HG03457 (cell line): ENCODE measurements around the gene PHETA1.
A peak's percentile ranks its signal among the peaks of the same experiment; 100 is the strongest.
"Not testable (repeated sequence)": the region's sequence is repeated elsewhere in the genome, so short reads cannot be mapped to it uniquely, and the experiment has no call there.

Source experiments
- ATAC-seq: cut with Tn5 transposase; IDR thresholded peaks from one replicate; pipeline ENCODE4 v1.9.1; 2021; ENCODE audit warnings: moderate number of reproducible peaks; ENCODE audit not compliant: unreplicated experiment

The PHETA1 gene

DNA sequence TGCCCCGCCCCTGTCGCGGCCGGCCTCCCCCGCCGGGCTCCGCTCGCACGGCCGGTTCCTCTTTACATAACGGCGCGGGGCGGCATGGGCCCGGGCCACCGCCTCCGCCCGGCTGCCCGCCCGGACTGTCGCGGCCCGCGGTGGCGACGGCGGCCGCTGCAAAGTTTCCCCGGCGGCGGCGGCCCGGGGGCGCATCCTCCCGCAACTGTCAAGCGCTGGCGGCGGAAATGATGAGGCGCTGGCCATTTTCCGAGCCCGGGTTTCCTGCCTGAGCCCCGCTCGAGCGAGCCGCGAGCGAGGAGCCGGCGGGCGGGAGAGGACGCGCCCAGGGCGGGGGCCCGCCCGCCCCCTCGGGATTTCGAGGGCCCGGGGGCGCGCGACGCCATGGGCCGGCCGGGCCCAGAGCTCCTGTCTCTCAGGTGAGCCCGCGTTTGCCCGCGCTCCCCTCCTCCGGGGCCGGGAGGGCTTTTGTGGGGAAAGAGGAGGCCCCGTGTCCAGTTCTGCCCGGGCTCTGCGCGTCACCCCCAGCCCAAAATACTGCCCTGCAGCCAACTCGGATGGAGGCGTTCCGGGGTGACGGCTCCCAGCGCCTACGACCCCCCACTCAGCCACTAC is 37.1 kb upstream of the PHETA1 start, which contains the start of gene SH2B3:
SH2B3 (plus strand) TSS at position 65 of the 615 bp plus-strand sequence. CDS start 12,223 bp downstream, outside the sequence.
- no peak for ATAC-seq

DNA sequence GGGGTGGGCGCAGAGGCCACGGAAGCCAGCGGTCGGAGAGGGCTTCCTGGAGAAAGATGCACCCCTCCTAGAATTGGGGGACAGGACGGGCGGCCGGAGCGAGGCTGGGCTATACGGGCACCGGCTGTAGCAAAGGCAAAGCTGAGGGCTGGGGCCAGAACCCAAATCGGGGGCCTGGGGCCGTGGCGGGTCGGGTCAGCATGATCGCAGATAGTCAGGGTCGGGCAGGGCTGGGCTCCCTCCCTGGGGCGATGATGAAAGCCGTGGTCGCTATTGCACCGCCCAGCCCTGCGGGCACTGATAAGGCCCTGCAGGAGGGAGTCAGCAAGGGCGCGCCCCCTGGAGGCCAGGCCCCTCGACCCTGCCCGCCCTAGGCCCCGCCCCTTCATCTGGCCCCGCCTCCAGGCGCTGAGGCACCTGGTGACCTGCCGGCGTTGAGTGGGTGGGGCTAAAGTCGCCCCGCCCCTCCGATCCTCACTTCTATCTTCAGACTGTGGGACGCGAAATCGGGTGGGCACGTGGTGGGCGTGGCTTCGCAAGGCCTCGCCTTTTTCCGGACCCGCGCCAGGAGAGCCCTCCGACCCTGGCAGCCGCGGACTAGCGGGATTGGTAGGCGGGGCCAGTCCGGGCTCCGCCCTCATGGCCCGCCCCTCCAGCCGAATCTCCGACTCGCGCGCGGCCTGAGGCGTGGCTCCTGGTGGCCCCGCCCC is 36.4 kb upstream of the PHETA1 start:
- ATAC-seq: peak; percentile 38

DNA sequence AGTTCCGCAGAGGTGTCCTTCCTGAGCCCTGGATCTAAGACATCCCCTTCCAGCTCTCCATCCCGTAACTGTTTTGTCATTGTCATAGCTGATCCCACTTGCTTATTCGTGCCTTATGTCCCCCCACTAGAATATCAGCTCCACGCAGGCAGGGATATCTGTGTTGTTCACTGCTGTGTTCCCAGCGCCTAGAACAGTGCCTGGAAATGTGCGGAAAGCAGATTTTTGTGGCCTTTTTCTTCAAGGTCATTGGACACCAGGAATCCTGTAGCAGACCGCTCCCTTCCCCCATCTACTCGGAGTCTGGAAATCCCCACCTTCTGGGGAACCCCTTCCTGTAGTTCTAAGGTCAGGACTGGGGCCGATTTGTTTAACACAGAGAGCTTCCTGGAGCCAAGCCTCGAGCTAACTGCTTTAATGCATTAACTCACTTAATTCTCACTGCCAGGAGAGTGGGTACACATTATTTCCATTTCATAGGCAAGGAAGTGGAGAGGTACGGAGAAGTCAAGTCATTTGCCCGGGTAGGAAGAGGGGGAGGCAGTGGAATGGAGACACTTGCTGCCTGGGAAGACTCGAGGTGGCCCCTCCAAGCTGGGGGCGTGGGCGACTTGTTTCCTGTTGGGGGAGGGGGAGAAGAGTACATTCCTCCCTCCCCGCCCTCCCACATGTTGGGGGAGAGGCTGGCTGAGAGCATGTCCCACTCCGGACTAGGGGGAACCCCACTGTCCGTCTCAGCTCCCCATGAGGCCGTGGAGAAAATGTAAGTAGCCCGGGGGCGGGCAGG is 35.7 kb upstream of the PHETA1 start:
- ATAC-seq: no peak

DNA sequence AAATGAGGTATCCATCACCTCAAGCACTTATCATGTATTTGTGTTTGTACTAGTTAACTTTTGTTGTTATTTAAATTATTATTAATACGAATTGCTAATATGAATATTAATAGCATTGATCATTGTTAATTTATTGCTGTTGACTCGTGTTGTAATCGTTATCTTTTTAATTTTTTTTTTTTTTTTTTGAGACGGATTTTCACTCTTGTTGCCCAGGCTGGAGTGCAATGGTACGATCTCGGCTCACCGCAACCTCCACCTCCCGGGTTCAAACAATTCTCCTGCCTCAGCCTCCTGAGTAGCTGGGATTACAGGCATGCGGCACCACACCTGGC is 33.6 kb upstream of the PHETA1 start:
- not testable (repeated sequence) for ATAC-seq

DNA sequence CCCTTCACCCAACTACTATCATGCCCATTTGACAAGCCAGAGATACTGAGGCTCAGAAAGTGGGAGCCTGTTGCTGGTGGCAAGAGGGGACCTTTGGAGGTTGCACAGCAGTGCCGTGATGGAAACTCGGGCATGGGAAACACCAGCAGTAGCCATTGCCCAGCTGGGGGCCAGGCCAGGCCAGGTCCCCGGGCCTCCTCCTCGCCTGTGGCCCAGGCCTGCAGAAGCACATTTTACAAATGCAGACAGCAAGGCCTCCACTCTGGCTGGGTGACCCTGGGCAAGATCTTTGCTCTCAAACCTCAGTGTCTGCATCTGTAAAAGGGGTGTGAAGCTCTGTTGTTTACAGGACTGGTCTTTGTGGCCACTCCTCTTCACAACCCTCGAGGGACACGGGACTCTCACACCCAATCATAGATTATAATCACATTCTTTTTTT is 32.3 kb upstream of the PHETA1 start:
- no peak for ATAC-seq

DNA sequence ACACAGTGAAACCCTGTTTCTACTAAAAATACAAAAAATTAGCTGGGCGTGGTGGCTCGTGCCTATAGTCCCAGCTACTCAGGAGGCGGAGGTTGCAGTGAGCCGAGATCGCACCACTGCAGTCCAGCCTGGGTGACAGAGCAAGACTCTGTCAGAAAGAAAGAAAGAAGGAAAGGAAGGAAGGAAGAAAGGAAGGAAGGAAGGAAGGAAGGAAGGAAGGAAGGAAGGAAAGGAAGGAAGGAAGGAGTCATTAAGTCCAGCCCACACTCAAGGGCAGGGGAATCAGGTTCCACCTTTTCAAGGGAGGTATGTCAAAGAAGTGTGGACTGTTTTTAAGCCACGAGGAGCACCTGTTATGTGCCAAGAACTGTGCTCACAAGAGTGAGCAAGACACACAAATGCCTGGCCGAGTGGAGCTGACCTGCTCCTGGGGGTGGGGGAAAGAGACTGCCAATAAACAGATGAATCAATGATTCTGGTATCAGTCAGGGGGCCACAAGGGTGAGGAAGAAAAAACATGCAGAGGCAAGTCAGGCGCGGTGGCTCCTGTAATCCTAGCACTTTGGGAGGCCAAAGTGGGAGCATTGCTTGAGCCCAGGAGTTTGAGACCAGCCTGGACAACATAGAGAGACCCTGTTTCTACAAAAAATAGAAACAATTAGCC is 31.0 kb upstream of the PHETA1 start:
- ATAC-seq: not testable (repeated sequence)

DNA sequence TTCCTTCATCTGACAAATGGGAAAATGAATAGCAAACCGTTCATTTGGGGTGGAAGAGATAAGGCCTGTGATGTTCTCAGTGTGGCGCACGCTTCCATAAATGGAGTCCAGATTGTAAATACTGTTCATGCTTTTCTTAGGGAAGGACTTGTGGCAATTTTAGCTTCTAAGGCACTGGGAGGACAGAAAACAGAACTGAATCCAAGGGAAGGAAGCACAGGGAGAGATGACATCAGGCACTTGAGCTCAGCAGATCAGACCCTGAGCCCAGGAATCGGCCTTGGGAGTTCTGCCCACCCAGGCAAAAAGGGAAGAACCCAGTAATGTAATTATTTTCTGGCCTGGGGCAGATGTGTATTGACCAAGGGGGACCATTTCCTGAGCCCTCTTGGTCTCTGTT is 29.6 kb upstream of the PHETA1 start:
- ATAC-seq: no peak

DNA sequence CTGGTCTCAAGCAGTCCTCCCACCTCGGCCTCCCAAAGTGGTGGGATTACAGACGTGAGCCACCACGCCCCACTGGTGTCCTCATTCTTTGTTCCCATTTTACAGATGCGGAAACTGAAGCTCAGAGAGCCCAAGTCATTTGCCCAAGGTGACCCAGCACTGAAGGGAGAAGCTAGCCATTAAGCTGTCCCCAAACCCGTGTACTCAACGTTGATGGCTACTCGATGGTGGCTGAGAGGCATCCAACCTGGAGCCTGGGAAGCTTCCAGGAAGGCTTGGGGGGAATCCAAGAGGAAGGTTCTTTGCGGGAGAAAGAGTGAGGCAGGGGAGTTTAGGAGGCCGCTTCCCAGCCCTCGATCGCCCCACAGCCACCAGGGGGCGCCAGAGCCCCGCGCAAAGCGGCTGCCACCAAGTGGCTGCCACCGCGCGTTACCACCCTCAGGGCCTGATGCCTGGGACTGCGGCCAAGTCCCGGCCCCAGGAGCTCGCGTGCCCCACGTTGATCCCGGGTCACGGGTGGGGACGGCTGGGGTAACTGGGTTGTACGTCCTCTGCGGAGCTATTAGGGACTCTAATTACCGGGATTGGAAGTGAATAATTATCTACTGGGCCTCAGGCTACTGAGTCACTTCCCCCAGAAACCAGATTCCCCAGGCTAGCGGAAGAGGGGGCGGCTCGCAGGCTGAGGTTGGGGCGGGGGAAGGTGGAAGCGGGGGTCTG is 28.0 kb upstream of the PHETA1 start:
- ATAC-seq: peak; percentile 44

DNA sequence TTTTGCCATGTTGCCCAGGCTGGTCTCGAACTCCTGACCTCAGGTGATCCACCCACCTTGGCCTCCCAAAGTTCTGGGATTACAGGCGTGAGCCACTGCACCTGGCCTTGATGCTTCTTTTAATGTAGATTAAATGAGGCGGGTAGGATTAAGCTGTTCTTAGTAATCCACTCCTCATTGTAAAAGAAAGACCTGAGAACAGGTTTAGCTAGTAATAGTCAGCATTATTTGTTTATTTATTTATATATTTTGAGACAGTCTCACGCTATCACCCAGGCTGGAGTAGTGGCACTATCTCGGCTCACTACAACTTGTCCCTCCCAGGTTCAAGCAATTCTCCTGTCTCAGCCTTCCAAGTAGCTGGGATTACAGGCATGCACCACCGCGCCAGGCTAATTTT is 27.4 kb upstream of the PHETA1 start:
- not testable (repeated sequence) for ATAC-seq

DNA sequence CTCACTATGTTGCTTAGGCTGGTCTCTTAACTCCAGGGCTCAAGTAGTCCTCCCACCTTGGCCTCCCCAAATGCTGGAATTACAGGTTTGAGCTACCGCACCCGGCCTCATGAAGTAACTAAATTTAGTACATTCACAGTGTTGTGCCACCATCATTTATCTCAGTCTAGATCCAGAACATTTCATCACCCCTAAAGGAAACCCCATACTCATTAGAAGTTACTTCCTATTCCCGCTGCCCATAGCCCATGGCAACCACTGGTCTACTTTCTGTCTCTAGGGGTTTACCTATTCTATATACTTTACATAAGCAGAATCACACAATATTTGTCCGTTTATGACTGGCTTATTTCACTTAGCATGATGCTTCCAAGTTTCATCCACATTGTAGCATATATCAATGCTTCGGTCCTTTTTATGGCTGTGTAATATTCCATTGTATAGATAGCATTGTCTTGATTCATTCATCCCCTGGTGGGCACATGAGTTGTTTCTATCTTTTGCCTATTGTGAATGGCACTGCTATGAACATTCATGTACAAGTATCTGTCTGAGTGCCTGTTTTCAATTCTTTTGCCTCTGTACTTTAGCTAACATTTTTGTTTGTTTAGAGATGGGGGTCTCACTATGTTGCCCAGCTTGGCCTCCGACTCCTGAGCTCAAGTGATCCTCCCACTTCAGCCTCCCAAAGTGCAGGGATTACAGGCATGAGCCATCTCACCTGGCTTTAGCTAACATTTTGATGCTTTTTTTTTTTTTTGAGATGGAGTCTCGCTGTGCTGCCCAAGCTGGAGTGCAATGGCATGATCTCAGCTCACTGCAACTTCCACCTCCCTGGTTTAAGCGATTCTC is 26.7 kb upstream of the PHETA1 start:
- no peak for ATAC-seq

DNA sequence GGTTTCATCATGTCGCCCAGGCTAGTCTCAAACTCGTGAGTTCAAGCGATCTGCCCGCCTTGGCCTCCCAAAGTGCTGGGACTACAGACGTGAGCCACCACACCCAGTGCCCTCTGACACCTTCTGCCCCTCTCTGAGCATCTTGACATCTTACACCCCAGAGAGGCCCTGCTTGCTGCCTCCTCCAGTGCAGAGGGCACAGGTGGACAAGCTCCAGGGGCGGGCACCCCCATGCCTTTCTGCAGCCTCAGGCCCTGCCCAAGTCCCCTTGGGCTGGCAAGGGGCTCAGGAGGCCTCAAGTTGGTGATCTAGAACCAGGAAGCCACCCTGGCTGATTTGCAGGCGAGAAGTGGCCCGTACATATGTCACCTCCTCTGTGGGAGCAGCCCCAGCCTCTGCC is 25.6 kb upstream of the PHETA1 start:
- ATAC-seq: no peak

DNA sequence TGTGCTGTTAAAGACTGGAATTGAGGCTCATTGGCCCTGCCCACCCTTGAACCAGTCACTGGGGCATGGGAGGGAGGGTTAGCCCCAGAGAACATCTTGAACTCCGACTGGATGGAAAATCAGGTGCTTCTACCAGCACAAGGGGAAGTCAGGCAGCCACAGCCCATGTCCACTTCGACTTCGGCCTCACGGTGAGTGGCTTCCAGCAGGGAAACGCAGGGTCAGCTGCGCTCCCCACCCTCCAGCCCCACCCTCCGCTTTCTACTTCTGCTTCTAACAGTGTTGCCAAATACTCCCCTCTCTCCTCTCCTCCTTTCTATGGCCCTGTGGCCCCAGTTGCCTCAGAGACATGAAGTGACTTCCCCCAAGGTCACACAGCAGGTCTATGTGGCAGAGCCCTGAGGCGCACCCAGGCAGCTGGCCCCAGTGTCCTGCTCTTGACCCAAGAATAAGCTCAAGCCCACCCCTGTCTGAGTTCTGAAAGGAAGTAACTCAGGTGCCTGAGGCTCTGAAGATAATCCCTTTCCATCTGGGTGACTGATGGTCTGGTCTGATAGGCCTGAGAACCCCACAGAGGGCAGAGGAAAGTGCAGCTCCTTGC is 24.9 kb upstream of the PHETA1 start:
- no peak for ATAC-seq

DNA sequence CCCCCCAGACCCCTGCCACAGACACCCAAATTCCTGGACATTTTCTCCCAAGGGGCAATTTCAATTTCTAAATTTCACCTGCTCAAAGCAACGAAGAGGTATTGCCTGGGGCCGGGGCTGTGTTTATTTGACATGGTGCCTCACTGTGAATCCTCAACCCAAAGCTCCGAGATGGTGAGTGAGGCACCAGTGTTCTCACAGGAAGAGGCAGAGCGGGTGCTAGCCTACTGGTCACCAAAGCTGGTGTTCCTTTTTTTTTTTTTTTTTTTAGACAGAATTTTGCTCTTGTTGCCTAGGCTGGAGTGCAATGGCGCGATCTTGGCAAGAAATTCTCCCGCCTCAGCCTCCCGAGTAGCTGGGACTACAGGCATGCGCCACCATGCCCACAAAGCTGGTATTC is 22.0 kb upstream of the PHETA1 start:
- no peak for ATAC-seq

DNA sequence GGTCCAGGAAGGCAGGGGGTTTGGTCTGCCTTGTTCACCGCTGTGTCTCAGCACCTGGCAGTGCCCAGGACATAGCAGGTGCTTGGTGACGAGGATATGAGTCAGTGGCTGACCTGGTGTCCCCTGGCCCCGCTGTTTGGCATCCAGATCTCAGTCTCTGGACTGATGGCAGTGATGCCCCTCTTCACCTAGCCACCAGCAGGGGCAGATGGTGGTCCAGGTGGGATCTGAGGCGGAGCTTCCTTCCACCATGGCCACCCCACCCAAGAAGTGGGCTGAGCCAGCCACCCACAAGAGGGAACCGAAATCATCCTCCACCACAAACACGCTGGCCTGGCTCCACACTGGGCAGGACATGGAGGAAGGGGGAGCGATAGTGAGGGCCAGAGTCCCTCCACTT is 20.7 kb upstream of the PHETA1 start:
- ATAC-seq: no peak

DNA sequence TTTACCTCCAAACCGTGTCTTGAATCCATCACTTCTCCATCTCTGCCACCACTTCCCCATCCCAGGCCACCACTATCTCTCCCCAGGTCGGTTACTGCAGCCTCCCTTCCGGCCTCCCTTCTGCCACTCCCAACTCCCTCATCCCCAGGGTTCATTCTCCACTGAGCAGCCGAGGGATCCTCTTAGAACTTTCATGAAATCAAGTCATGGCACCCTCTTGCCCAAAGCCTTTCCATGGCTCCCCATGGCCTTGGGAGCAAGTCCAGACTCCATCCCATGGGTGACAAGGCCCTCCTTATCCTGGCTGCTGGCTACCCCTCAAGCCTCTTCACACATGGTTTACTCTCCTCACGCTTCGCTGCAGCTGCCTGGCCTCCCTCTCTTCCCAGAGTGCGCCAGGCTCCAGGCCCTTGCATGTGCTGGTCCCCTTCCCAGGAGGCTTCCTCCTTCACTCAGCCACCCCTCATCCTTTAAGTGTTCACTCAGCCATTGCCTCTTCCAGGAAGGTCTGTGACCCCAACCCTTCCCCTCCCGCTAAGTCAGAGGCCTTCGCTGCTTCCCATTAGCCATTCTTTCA is 18.9 kb upstream of the PHETA1 start:
- ATAC-seq: no peak

DNA sequence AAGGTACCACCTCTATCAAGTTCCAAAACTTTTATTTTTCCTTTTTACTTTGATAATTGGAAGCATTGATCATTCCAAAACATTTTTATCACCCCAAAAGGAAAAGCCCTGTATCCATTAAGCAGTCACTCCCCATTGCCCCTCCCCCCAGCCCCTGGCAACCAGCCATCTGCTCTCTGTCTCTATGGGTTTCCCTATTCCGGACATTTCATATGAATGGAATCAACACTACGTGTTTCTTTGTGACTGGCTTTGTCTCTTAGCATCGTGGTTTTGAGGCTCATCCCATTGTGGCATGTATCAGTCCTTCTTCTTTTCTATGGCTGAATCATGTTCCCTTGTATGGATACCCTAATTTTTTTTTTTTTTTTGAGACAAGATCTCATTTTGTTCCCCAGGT is 18.0 kb upstream of the PHETA1 start:
- ATAC-seq: no peak

DNA sequence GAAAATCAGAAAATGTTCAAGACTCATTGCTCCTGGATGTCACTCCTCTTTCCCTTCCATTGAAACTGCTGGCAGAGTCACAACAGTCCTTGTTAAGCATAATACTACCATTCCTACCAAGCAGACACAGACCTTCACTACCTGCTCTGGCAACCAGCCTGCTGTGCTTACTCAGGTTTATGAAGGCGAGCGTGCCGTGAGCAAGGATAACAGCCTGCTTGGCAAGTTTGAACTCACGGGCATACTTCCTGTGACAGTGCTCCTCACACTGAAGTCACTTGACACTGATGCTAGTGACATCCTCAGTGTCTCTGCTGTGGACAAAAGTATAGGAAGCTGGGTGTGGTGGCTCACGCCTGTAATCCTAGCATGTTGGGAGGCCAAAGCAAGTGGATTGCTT is 15.7 kb upstream of the PHETA1 start:
- ATAC-seq: no peak

DNA sequence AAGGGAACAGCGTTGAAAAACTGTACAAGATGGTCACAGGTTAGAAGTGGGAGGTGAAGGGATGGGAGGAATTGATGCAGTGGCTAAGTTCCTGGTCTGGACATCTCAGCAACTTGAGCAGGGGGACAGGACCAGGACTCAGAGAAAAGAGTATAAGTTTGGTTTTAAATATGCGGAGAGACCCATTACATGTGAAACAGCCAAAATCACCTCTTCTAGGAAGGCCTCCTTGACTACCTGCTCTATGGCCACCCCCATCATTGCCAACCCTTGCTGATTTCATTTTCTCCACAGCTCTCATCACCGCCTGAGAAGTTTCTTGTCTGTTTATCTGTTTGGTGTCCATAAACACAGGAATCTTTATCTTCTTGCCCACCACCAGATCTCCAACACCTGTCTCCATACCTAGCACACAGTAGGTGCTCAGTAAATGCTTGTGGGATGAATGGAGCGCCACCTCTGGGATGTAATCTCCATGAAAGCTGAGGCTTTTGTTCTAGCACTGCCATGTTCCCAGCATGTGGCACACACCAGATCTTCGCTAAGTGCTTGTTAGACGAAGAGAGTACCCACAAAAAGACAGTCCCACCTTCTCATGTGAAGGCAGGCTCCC is 11.2 kb upstream of the PHETA1 start:
- no peak for ATAC-seq

DNA sequence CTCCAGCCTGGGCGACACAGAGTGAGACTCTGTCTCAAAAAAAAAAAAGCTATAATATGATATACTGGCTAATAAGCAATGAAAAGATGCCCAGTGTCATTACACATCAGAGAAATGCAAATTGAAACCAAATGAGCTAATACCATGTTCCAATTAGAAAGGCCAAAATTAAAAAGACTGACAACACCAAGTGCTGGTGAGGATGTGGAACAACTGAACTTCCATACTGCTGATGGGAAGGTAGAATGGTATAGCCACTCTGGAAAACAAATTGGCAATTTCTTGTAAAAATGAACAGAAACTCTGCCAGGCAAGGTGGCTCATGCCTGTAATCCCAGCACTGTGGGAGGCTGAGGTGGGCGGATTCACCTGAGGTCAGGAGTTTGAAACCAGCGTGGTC is 8.5 kb upstream of the PHETA1 start:
- ATAC-seq: no peak
